ENCODE data around the gene WDR5.

WDR5 gene

DNA sequence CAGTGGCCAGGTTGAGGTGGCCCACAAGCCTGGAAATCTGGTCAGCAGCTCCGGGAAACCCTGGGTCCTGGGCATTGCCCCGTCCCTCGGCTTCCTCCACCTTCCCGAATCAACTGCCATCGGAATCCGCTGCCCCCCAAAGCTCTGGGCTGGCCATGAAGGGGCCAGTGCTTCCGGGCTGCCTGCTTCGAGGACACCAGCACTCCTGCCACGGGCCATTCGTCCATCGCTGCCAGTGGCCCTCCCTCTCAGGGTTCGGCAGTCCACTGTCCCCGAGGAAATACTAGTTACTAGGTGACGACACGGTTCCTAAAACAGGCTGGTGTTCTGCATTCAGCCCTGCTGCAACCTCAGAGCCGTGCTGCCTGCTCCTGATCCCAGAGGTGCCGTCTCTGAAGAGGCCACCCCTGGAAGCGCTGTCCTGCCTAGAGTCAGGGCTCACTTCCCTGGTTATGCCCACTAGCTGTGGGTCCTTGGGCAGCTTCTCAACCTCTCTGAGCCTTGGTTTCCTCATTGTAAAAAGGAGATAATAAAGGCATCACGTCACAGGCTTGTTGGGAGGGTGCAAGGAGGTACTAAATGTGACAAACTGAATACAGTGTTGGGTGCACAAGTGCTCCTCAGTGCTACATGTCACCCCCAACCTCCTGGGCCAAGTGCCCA is 3.5 kb upstream of the WDR5 start:
- no peak for DNase-seq (ENCODE audit: low spot score)

DNA sequence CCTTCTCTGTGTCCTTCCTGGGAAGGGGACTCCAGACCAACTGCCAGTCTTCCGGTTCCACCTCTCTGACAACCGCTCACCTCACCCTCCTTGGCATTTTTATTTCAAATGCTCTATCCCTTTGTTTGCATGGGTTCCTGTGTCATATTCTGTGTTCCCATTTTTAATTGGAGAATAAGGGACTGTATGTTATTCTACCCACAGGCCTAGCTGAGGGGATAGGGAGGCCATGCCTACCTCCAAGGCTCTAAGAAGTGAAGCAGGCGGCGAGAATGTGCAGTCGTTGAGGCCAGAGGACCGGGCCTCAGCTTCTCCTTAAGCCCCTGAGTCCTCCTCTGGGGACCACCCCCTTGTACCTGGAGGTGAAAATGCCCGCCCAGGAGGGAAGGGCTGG is 936 bp upstream of the WDR5 start:
- no peak for DNase-seq (ENCODE audit: low spot score)

DNA sequence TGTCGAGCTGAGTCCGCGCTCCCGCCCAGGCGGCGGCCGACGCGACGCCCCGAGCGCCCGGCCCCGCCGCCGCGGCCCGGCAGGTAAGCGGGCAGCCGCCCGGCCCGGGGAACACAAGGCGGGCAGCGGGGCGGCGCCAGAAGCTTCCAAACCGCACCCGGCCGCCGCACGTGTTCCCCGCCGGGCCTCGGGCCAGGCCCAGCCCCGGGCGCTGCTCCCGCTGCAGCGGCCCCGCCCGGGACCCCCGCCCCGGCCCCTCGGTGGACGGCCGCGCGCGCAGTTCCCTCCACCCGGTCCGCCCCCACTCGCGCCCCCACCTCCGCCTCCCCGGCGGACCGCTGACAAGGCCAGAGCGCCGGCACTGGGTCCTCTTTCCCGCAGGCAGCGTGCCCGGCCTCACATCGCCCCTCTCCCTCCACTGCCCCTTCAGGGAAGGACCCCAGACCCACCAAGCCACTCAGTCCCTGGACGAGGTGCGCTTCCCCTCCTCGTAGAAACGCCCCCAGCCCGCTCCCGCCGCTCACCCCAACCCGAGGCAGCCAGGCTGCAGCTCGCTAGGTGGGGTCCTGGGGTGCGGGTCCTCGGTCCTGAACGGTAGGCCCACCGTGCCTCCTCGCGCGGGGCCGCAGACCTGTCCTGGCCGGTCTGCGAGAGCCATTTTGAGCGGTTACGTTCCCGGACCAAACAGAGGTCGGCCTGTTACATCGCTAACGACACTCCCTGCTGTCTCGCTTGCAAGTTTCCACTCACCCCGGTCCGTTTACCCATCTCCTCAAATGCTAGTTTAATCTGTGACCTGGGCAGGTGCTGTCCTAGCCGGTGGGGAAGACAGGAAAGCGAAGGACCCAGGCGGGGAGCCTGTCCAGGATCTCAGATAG is 475 bp downstream of the WDR5 start:
- DNase-seq (ENCODE audit: low spot score) = no peak

DNA sequence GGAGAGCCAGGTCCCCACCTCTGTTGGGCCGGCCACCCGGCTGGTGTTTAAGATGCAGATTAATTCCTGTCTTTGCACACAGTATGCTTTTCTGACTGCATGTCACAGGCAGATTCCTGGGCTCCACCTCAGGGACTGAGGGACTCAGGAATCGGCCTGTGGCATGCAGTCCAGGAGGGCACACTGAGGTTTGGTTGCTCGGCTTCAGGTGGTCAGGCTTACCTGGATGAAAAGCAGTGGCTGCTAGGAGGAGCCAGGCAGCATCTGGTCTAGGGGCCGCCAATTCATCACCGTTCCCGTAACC is 1.1 kb downstream of the WDR5 start:
- no peak for DNase-seq (ENCODE audit: low spot score)

DNA sequence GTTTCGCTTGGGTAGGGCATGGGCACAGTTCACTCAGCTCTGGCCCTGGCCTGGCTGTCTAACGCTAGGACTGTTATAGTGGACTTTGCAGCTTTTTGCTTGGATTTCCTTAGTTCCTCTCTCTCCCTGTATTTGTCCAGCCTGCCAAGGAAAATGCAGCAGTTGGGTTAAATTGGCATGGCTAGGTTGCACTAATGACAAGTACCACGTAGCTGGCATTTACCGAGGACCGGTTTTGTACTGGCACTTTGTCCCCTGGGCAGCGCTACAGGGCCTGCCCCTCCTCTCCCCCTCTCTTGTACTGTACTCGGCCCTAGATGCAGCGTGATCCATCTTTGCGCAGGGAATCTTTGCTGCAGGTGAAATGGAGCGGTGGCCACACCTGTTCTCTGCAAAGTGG is 2.4 kb downstream of the WDR5 start:
- DNase-seq (ENCODE audit: low spot score) = no peak

DNA sequence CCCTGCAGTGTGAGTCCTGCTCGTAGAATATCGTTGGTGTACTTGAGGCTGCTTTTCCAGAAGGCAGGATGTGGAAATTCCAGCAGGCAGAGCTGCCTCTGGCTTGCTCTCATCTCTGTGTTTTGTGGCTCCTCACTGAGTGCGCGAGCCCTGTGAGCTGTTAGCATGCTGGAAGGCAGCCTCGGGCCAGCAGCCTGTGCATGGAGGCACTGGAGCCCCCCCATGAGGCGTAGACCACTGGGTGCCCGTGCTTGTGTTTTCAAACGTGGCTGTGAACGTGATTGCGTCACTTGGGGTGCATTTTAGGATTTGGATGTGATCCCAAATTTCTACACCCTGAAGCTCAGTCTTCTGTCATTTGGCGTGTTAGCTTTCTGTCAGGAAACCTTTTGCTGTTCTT is 3.2 kb downstream of the WDR5 start:
- no peak for DNase-seq (ENCODE audit: low spot score)

DNA sequence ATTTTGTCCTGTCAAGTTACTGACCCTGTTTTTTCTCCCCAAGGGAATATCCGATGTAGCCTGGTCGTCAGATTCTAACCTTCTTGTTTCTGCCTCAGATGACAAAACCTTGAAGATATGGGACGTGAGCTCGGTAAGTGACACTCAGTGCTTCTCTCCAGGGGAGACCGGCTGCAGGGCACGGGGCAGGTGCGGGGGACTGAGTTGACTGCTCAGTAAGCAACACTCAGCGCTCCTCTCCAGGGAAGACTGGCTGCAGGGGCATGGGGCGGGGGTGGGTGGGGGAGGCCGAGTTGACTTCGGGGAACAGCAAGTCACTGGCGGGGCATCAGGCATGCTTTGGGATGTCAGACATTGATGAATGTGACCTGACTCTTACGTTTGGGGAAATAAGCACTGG is 6.0 kb downstream of the WDR5 start:
- no peak for DNase-seq (ENCODE audit: low spot score)

DNA sequence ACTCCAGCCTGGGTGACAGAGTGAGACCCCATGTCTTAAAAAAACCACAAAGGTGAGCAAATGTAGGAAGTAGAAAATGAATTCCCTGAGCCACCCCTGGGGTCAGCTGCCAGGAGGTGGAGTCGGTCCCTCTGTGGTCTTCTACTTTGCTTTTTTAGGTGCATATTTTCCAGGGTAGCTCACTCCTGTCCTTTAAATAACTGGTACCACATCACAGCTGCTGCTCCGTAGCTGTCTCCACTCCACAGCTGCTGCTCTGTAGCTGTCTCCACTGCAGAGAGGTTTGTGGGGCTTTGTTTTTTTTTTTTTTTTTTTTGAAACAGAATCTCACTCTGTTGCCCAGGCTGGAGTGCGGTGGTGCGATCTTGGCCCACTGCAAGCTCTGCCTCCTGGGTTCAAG is 8.9 kb downstream of the WDR5 start:
- no peak for DNase-seq (ENCODE audit: low spot score)

DNA sequence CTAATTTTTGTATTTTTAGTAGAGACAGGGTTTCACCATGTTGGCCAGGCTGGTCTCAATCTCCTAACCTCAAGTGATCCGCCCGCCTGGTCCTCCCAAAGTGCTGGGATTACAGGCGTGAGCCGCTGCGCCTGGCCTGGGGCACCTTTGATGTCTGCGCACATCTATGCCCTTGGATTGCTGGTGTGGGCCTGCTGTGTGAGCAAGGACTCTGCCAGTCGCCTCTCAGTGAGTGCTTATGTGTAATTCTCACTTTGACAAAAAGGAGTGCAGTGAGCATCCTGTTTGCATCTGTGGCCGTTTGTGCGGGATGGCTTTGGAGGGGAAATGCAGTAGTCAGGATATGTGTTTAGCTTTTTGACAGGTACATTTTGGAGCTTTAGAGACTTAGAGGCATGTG is 9.4 kb downstream of the WDR5 start:
- no peak for DNase-seq (ENCODE audit: low spot score)

DNA sequence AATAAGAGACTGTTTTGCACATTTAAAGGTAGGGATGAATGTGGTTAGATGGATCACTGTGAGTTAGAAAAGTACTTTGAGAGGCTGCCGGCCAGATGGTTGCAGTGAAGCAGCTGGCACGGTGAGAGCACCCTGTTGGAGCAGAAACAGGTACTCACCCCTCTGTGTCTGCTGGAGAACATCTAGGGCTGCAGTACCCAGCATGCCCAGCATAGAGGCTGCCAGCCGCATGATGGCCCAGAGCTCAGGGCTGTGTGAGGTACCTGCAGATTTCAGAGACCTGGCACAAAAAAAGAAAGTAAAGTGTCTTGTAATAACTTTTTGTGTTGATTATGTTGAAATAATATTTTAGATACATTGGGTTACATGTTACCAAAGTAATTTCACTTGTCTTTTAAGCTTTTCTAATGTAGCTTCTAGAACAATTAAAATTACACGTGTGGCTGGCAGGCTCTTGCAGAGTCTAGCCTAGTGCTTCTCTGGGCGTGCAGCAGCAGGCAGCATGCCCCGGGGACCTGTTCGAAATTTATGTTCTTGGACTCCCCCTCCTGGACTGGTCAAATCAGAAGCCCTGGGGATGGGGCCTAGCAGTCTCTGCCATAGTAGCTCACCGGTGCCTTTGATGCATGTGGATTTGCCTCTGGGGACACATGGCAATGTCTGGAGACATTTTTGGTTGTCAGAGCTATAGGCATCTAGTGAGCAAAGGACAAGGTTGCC is 11.1 kb downstream of the WDR5 start:
- DNase-seq (ENCODE audit: low spot score) = no peak

DNA sequence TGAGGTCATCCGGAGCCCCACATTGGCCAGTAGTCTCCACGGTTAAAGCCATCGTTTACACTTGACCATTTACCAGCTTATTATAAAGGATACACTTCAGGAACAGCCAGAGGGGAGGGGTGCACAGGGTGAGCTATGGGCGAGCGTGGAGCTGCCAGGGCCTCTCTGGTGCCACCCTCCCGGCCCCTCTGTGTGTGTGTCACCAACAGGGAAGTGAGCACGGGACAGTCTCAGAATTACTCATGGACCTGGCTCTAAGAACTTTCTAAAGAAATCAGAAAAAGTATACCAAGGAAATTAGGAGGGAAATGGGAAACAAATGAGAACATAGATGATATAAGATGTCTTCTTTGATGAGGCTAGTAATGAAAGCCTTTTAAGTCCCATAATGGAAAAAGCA is 13.5 kb downstream of the WDR5 start:
- DNase-seq (ENCODE audit: low spot score) = no peak

DNA sequence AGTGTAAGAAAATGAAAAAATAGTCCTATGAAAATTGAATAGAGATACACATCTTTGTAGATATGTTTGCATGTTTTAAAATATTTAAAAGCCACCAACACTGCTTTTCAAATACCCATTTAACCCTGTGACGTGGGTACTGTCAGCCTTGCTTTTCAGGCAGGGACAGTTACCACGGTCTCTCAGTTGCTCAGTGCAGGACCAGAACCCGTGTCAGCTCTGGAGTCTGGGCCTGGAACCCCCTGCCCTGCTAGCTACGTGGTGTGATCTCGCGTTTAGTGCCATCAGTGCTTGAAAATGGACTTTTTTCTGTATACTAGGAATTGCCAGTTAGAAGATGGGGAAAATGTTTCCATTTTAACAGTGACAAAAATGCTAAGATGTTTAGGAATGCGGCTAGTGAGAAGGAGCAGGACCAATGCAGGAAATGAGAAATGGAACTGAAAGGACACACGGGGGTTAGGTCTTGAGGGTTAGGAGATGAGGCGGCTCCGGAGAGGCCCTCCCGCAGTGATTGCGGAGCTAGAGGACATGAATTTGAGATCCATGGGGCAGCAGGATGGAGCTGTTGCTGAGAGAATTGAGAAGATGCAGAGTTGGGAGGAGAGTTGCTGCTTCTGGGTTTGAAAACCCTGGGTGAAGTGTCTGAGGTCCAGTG is 14.8 kb downstream of the WDR5 start:
- DNase-seq (ENCODE audit: low spot score) = no peak

DNA sequence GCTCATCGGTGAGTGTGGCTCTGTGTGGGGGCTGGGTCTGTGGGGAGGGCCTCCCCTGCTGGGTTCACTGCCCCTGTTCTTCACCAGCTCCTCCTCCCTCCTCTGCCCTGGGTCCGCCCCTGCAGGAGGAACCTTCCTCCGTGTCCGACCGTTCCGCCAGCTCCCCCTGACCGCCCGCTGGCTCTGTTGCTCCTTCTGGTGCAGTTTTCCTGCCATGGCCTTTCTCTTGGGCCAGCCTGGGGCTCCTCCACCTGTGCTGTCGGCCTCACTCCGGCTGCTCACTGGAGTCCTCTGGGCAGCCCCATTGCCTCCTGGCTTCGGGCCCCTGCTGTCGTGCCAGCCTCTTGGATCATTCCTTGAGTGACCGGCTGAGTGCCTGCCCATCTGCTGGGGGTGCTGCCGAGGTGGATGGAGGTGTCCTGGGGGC is 16.2 kb downstream of the WDR5 start:
- no peak for DNase-seq (ENCODE audit: low spot score)

DNA sequence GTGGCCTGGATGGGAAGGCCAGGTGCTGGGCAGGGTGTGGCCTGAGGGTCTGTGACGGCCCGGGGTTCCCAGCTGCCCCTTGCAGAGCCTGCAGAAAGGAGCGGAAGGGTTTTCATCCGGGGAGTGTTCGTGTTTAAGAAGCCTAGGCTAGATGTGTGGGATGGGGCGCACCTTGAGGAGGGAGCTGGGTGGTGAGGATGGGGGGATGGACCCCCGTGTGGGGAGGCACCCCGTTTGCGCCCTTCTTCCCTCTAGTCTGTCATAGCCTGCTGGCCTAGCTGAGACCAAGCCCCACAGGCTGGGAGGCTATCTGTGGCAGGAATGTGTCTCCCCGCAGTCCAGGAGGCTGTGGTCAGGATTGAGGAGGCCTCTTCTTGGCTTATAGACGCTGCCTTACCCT is 16.6 kb downstream of the WDR5 start:
- DNase-seq (ENCODE audit: low spot score) = no peak

DNA sequence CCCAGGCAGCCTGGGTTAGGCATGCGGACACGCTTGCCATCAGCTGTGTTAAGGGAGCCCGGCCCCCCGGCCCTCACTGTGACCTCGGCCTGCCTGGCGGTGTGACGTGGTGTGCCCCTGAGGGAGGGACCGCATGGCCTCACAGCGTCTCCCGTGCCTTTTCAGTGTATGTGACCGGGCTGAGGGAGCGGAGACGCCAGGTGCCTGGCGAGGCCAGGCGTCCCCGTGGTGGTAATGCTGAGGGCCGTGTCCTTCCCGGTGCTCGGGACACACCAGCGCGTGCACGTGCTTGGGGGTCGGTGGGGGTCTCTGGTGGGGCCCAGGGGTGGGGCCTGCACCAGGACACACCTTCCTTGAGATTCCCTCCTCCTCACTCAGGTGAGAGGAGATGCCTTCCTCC is 17.6 kb downstream of the WDR5 start:
- no peak for DNase-seq (ENCODE audit: low spot score)

DNA sequence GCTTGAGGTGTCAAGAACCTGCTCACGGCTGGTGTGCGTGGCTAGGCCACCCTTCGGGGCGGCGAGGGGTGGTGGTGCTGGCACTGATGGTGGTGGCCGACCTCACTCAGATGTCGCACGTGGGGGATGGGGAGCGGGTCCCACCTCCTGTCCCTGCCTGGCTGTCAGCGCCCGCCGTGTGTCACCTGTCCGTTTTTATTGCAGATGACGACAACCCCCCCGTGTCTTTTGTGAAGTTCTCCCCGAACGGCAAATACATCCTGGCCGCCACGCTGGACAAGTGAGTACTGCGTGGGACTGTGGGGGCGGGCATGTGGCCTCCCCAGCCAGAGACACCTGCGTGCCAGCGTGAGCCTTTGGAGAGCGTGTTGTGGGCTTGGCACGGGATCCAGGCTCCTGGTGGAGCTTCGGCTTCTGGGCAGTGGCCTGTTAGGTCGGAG is 18.4 kb downstream of the WDR5 start:
- no peak for DNase-seq (ENCODE audit: low spot score)

DNA sequence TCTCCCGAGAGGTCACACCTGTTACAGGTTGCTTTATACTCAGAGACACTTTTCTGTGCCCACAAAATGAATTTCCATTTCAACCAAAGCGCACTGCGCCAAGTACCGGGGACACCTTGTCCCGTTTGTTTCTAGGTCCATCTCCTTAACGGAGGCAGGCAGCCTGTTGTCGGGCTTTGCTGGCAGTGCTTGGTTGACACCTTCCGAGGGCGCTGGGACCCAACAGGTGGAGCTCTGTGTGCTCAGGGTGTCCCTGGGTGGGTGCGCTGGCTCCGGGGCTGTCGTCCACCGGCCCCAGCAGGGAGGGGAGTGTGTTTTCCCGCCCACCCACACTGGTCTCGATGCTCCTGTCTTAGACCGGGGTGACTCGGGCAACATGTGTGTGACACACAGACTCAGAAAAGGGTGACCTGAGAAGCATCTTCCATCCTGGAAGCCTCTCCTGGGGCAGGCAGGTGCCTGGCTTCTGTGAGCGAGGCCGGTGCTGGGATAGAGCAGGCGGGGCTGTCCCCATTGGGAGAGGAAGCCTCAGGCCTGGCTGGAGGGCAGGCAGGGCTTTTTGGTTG is 20.0 kb downstream of the WDR5 start:
- no peak for DNase-seq (ENCODE audit: low spot score)

DNA sequence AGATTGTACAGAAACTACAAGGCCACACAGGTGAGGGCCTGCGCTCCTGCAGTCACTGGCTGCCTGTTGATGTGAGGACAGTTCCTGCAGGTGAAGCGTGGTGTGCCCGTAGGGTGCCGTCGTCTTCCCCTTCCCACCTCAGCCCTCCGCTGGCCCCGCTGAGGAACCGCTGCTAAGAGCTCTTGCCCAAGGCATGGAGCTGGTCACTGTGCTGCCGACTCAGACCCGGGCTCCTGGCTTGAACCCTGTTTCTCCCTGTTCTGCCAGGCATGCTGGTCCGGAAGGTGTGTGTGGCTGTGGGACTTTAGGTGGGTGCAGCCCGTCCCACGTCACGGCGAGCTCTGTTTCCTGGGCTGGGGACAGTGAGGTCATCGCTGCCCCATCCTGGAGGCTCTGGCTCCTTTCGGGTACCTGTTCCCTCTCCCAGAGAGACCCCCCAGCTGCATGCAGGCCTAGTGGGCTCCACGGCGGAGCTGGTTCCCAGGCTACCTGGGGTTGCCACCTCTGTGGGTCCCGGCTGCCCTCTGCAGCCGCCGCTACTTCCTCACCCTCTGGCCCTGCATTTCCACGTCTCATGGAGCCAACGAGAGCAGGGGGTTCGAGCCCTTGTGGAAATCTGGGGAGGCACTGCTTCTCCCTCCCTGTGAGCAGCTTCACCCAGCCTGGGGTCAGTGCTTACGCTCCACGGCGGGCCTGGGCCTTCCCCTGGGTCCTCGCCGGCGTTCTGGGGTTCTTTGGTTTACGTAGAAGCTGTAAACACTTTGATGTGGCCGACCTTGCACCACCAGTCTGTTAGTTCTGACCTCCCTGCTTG is 20.9 kb downstream of the WDR5 start:
- DNase-seq (ENCODE audit: low spot score) = no peak

DNA sequence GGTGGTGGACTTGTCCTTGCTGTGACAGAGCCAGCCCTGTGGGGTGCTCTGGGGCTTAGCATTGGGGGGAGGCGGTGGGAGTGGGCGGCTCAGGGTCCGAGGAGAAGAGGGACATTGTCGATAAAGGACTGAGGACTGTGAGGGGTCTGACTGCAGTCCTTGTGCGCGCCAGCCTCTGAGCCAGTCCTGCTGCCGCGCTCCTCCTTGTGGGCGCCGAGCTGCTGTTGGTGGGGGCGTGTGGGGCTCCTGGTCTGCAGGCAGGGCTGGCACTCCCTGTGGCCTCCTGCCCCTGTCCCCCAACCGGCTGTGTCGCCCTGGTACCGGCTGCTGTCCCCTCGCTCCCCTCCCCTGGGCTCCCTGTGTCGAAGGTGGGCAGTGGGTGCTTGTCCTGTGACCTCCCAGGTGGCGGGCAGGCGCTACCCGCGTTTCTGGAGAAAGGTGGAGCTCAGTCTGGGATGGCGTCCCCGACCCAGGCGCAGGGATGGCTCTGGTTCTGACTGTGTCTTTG is 21.6 kb downstream of the WDR5 start:
- DNase-seq (ENCODE audit: low spot score) = no peak

DNA sequence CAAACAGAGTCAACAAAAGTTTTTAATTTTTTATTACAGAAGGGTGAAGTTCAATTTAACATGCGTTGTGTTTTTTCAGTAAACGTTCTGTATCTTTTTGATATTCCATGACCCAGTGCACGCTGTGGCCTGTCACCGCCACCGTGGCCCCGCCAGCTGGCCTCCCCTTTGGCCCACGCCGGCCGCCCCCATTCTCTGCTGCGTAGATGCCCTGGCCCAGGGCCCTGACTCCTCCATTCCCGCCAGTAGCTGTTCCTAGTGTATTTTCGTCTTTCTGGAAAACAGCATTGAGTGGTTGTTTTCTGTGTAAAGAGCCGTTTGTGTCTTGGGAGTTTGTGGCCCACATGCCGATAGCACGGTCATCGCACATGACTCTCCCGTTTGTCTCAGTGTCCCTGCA is 22.4 kb downstream of the WDR5 start:
- no peak for DNase-seq (ENCODE audit: low spot score)

DNA sequence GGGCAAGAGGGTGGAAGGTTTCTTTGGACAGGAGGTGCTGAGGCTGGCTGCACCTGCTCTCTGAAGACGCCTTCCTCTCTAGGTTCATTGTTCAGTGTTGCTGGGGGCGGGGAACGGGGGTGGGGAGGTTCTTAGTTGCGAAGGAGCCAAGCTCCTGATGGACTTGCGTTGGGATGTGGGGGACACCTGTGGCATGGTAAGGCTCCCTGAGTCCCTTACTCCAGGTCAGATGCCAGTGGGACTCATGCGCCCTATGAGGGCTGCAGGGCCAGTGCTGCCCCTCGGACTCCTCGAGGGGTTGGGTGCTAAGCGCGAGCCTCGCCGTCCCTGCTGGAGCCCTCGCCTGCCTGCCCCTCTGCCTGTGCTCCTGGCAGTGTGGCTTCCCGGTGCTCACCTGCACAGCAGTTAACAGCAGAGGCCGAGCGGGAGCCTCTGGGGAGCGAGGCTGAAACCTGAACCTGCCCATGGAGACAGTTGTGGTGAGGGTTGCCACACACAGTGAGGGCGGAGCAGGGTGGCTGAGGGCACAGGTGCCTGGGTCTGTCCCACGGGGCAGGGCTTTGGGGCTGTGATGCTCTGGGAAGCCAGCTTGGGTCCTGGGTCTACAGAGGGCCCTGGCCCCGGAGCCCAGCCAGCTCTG is 23.0 kb downstream of the WDR5 start:
- no peak for DNase-seq (ENCODE audit: low spot score)

Data from iPS-NIHi11 (cell line).